ENCODE measurements around the gene CNGB1.

CNGB1 gene

GRCh38 chr16:57970319-57970718, 609 bp downstream of the CNGB1 start:
- no peak for DNase-seq

- no peak for DNase-seq
These were observed 1.3 kb downstream of the CNGB1 start for GRCh38 chr16:57969451-57970123.

GRCh38 chr16:57967916-57968315, 3.0 kb downstream of the CNGB1 start:
- DNase-seq = no peak

GRCh38 chr16:57966986-57967385, 3.9 kb downstream of the CNGB1 start:
- DNase-seq = no peak

GRCh38 chr16:57966204-57966771, 4.6 kb downstream of the CNGB1 start:
- no peak for DNase-seq

GRCh38 chr16:57964157-57964700, 6.7 kb downstream of the CNGB1 start:
- no peak for DNase-seq

- no peak for DNase-seq
These were observed 8.2 kb downstream of the CNGB1 start for GRCh38 chr16:57962756-57963155.

GRCh38 chr16:57962046-57962445, 8.9 kb downstream of the CNGB1 start:
- DNase-seq = no peak

GRCh38 chr16:57961538-57961937, 9.4 kb downstream of the CNGB1 start:
- no peak for DNase-seq

GRCh38 chr16:57960826-57961472, 10.0 kb downstream of the CNGB1 start:
- DNase-seq = no peak

- DNase-seq = no peak
These were observed 10.6 kb downstream of the CNGB1 start for GRCh38 chr16:57960310-57960709.

GRCh38 chr16:57959804-57960203, 11.1 kb downstream of the CNGB1 start:
- DNase-seq = no peak

- no peak for DNase-seq
These were observed 11.8 kb downstream of the CNGB1 start for GRCh38 chr16:57959121-57959520.

GRCh38 chr16:57958544-57958943, 12.4 kb downstream of the CNGB1 start:
- no peak for DNase-seq

GRCh38 chr16:57957673-57958392, 13.1 kb downstream of the CNGB1 start:
- DNase-seq = no peak

- DNase-seq = no peak
These were observed 13.8 kb downstream of the CNGB1 start for GRCh38 chr16:57956924-57957672.

- no peak for DNase-seq
These were observed 14.6 kb downstream of the CNGB1 start for GRCh38 chr16:57956270-57956808.

- no peak for DNase-seq
These were observed 15.2 kb downstream of the CNGB1 start for GRCh38 chr16:57955572-57956188.

- no peak for DNase-seq
These were observed 17.1 kb downstream of the CNGB1 start for GRCh38 chr16:57953857-57954256.

- DNase-seq = no peak
These were observed 18.0 kb downstream of the CNGB1 start for GRCh38 chr16:57952909-57953308.

- DNase-seq = no peak
These were observed 19.5 kb downstream of the CNGB1 start for GRCh38 chr16:57951204-57951960.

All from stimulated activated CD4-positive, alpha-beta T cell treated with anti-CD3 and anti-CD28 coated beads, Interleukin-4, amount 100 ng/mL, for 24 hours (primary cell).